Skin of body (tissue), 2 donors: Measurements from ENCODE around the gene CR1. TPM values are rescaled to one million over a fixed set of nuclear protein-coding genes. Genes with fewer than 3 reads are reported as not detected.
"Not testable (repeated sequence)": the region's sequence is repeated elsewhere in the genome, so short reads cannot be mapped to it uniquely, and the experiment has no call there.

ENCODE experiments used
- DNase-seq: peaks from one replicate; lab custom pipeline; 2025; lab: John Stamatoyannopoulos, UW
- total RNA-seq: library from RNA; depleted of rRNA; stranded (reverse); fragments of >200 nt; gene quantifications from one replicate; pipeline ENCODE4 v1.2.3, GENCODE V29; 2014

Gene CR1
- total RNA-seq, 1 donor from 2014 or later = 3.8 TPM

DNA sequence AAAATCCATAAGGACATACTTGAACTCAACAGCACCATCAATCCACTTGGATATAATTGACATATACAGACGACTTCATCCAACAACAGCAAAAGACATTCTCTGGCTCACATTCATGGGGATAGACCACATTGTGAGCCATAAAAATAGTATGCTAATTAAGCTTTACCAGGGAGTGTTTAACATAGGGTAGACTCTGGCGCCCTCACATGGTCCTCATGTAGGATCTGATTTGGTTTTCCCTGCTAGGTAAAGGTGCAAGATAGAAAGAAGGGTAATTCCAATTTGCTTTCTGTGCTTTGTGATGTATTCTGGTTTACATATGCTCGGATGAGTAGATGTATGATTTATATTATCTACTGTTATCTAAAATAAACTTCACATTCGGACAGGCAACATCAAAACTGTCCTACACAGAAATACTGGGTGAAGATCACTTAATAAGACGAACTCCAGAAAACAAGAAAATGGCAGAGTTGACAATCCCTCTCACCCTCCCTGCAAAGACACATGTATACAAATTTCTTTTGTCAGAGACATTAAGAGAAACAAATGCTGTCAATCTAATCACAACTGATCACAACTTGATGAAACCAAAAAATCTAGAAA lies 176.7 kb downstream of the CR1 start:
- no peak for DNase-seq

DNA sequence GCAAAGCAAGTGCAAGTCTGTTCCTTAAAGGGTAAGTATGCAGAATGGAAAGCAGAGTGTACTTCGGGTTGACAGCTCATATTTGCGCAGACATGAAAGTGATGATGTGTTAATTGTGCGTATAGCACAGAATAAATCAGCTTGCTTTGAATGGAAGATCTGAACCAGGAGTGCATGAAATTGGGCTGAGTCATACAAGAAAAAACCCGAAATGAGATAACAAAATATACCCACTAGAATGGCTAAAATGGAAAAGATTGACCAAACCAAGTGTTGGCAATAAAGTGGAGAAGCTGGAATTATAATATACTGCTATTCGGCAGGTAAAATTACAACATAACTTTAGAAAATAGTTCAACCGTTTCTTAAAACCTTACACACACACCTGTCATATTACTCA lies 177.4 kb downstream of the CR1 start:
- DNase-seq = no peak

DNA sequence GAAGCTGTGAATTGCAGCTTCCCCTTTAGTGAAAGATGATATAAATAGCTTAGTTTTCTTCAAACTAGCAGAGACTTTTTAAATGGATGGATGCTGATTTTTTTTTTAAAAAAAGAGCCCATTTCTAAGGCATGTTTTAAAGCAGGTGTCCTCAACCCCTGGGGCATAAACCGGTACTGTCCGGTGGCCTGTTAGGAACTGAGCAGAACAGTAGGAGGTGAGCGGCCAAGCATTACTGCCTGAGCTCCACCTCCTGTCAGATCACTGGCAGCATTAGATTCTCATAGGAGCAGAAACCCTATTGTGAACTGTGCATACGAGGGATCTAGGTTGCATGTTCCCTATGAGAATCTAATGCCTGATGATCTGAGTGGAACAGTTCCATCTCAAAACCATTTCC lies 180.2 kb downstream of the CR1 start:
- no peak for DNase-seq

DNA sequence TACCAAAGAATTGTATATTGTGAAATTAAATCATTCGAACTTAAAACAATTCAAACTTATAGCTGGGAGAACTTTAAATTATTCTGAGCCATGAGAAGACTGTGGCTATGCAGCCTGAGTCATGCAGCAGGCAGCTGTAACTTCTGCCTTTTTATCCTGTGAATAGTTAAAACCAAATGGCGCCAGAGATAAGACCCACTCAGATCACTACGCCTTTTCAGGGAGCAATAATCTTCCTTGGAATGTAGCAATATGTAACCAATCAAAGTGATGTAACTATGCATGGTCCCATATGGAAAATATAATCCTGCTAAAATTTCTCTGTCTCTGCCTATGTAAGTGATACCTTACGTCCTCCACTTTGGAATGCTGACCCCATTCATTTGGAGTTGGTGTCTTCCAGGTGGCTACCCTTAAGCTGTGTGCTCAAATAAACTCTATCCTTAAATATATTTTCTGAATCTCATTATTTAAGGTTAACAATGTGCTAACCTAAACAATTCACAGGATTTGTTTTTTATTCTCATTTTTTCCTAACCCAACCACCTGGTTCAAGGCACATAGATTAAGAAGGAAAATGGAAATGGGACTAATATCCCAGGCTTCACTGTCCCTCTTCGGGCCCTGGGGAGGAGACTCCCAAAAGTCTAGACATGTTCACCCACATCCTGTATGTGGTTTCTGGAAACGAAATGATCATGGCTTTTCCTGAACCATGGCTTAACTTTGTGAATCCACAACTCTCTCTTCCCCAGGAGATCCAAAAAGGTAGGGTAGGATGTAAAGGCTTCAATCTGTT lies 184.8 kb downstream of the CR1 start:
- DNase-seq = peak; percentile 5

DNA sequence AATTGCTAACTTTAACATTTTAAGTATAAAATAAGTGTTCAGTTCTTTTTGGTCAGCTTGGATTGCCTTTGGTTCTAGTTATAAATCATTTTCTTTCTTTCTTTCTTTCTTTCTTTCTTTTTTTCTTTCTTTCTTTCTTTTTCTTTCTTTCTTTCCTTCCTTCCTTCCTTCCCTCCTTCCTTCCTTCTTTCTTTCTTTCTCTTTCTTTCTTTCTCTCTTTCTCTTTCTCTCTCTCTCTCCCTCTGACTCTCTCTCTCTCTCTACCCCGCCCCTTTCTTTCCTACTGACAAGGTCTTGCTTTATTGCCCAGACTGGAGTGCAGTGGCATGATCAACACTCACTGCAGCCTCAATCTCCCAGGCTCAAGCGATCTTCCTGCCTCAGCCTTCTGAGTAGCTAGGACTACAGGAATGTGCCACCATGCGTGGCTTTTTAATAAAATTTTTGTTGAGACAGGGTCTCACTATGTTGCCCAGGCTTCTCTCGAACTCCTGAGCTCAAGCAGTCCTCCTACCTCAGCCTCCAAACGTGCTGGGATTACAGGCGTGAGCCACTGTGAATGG lies 187.0 kb downstream of the CR1 start:
- not testable (repeated sequence) for DNase-seq

DNA sequence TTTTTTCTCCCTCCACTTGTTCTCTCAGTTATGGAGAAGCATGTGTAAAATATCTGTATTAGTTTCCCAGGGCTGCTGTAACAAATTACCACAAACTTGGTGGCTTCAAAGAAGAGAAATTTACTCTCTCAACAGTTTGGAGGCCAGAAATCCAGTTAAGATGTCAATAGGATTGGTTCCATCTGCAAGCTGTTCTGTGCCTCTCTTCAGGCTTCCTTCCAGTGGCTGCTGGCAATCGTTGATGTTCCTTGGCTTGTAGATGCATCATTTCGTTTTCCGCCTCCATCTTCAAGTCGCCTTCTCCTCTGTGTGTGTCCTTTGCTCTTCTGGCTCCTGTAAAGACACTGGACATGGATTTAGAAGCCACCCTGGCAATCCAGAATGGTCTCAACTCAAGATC lies 194.6 kb downstream of the CR1 start:
- DNase-seq = not testable (repeated sequence)

DNA sequence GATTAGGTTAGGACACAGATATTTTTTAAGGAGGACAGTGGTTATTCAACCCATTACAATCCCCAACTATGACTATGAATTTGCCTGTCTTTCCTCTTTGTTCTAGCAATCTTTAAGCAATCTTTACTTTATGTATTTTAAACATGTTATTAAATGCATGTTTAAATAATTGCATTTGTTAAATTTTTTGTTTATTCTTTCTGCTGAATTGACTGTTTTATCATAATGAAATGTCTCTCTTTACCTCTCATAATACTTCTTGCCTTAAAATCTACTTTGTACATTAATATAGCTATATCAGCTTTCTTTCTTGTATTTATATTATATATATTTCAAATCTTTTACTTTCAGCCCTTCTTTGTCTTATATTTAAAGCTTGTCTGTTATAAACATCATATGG lies 195.1 kb downstream of the CR1 start:
- no peak for DNase-seq

Other genes starting within 250 kb of the CR1 start
- 84.7 TPM for gene CD55, start 174.5 kb upstream of the CR1 start, total RNA-seq
- gene CR2, start 41.8 kb upstream of the CR1 start, total RNA-seq = under 0.01 TPM
- gene CR1L, start 149.0 kb downstream of the CR1 start, total RNA-seq = 1.6 TPM